ENCODE measurements around the gene TLNRD1. TPM values are rescaled to one million over a fixed set of nuclear protein-coding genes. Genes with fewer than 3 reads are reported as not detected.
A peak's percentile ranks its signal among the peaks of the same experiment; 100 is the strongest.

The TLNRD1 gene
- total and polyA plus RNA-seq, 11 donors: 3.2 to 30.8 (median 7.9) TPM

GRCh38 chr15:80967991-80968510 is 32.7 kb upstream of the TLNRD1 start:
- Histone ChIP-seq H3K4me1 (peaks cover 0 to 4% (median 0%) of the 10 kb centered on the region in 12 donors), H3K27ac (no peak overlapping the region), H3K36me3 (peaks cover 0 to 38% (median 14%) of the 10 kb centered on the region in 9 donors), H3K4me3 (no peak overlapping the region), H3K9me3 (peaks cover 0 to 15% (median 5%) of the 10 kb centered on the region in 12 donors), H3K27me3 (no peaks in the 10 kb centered on the region)
- TF ChIP-seq CTCF (IDR thresholded peaks at IDR 0.05) (no peak), POLR2A (IDR thresholded peaks at IDR 0.05) (no peak)
- 96 to 99% (median 97%) methylated on average over 3 to 4 of the region's 4 CpGs for WGBS, 4 donors
- intact Hi-C loops (cut with DNase I): loop anchor here in 4 of 10 donors (5.0 kb wide), 3 partner anchors 191 to 511 kb away; partner anchors contain the start of gene CEMIP (in 1 of the 4)
- ATAC-seq (no peak), DNase-seq (no peak)

- H3K4me3 ChIP-seq: no peak overlapping the region
- H3K27me3 ChIP-seq: no peaks in the 10 kb centered on the region
- peaks cover 0 to 14% (median 3%) of the 10 kb centered on the region in 12 donors for H3K9me3 ChIP-seq
- ATAC-seq (no peak), DNase-seq (no peak)
- H3K36me3 ChIP-seq: peaks cover 0 to 42% (median 14%) of the 10 kb centered on the region in 9 donors
- TF ChIP-seq POLR2A (IDR thresholded peaks at IDR 0.05) (no peak), CTCF (IDR thresholded peaks at IDR 0.05) (no peak)
- intact Hi-C loops (cut with DNase I): loop anchor here in 4 of 10 donors (5.0 kb wide), 3 partner anchors 192 to 512 kb away; partner anchors contain the start of gene CEMIP (in 1 of the 4)
- H3K4me1 ChIP-seq: peaks cover 0 to 6% (median 1%) of the 10 kb centered on the region in 12 donors
- 75 to 91% (median 85%) methylated on average over 7 of the region's 7 CpGs for WGBS, 4 donors
- no peak overlapping the region for H3K27ac ChIP-seq
Measured at GRCh38 chr15:80969316-80969715, 31.4 kb upstream of the TLNRD1 start.

- Histone ChIP-seq H3K4me3 (no peak overlapping the region), H3K27me3 (no peaks in the 10 kb centered on the region), H3K9me3 (peaks cover 0 to 5% (median 0%) of the 10 kb centered on the region in 12 donors), H3K4me1 (peaks cover 0 to 8% (median 1%) of the 10 kb centered on the region in 12 donors), H3K36me3 (peaks cover 0 to 42% (median 14%) of the 10 kb centered on the region in 9 donors), H3K27ac (no peak overlapping the region)
- intact Hi-C loops (cut with DNase I): loop anchor here (1.0 to 10.0 kb wide), 16 partner anchors 188 to 515 kb away; partner anchors contain the start of gene CEMIP (in 5 of the 10)
- 56 to 62% (median 58%) methylated on average over 12 of the region's 12 CpGs for WGBS, 4 donors
- ATAC-seq (peak in 3 of 4 donors; percentile 61 to 79 (median 78)), DNase-seq (peak in 4 of 5 donors; percentile 44 to 57 (median 52))
- TF ChIP-seq POLR2A (IDR thresholded peaks at IDR 0.05): no peak
- peak; percentile 74 to 97 (median 92) for TF ChIP-seq CTCF (IDR thresholded peaks at IDR 0.05)
Measured at GRCh38 chr15:80970018-80970657, 30.6 kb upstream of the TLNRD1 start.

- intact Hi-C loops (cut with DNase I): loop anchor here (1.0 to 10.0 kb wide), 16 partner anchors 188 to 516 kb away; partner anchors contain the start of gene CEMIP (in 5 of the 10)
- TF ChIP-seq POLR2A (IDR thresholded peaks at IDR 0.05): no peak
- no peak for TF ChIP-seq CTCF (IDR thresholded peaks at IDR 0.05)
- WGBS, 4 donors: 89 to 94% (median 91%) methylated on average over 3 of the region's 3 CpGs
- H3K4me1 ChIP-seq: peaks cover 0 to 8% (median 1%) of the 10 kb centered on the region in 12 donors
- DNase-seq (no peak), ATAC-seq (no peak)
- no peak overlapping the region for H3K4me3 ChIP-seq
- H3K9me3 ChIP-seq: peaks cover 0 to under 1% (median 0%) of the 10 kb centered on the region in 12 donors
- H3K27me3 ChIP-seq: no peaks in the 10 kb centered on the region
- peaks cover 0 to 43% (median 14%) of the 10 kb centered on the region in 9 donors for H3K36me3 ChIP-seq
- H3K27ac ChIP-seq: no peak overlapping the region
Measured at GRCh38 chr15:80970658-80971057, 30.1 kb upstream of the TLNRD1 start.
